ENCODE results near the gene PGAM1. TPM values are rescaled to one million over a fixed set of nuclear protein-coding genes. Genes with fewer than 3 reads are reported as not detected.
"Not testable (repeated sequence)": the region's sequence is repeated elsewhere in the genome, so short reads cannot be mapped to it uniquely, and the experiment has no call there.

The PGAM1 gene
- total RNA-seq, 1 donor from 2014 or later: 162 TPM

DNA sequence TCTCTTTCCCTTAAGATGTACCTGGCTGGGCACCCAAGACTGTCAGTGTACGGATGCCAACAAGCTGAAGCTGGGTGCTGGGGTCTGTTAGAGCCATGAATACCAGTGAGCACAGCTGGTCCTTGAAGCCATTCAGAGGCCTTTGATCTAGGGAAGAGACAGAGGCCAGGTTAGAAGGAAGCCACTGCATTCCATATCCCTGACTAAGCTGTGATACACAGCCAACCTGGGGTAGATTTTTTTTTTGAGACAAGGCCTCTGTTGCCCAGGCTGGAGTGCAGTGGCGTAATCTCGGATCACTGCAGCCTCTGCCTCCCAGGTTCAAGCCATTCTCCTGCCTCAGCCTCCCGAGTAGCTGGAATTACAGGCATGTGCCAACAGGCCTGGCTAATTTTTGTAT lies 40.8 kb downstream of the PGAM1 start:
- Mint-ChIP-seq H3K27ac (no peak overlapping the region), H3K36me3 (ENCODE audit: low read depth) (peaks cover 86% of the 10 kb centered on the region), H3K4me1 (no peaks in the 10 kb centered on the region), H3K9me3 (no peaks in the 10 kb centered on the region), H3K27me3 (no peaks in the 10 kb centered on the region), H3K4me3 (no peak overlapping the region)
- POLR2A ChIA-PET: no interaction called here
- CTCF ChIA-PET: interaction anchor here (1.2 to 3.0 kb wide), 2 partner anchors 85 to 86 kb away, joined by 4 to 19 read pairs; no protein-coding TSS in a partner anchor
- intact Hi-C loops (cut with micrococcal nuclease): no loop called here
- ATAC-seq (ENCODE audit: low read depth): no peak
- DNase-seq: no peak
- TF ChIP-seq, protein P1, sequence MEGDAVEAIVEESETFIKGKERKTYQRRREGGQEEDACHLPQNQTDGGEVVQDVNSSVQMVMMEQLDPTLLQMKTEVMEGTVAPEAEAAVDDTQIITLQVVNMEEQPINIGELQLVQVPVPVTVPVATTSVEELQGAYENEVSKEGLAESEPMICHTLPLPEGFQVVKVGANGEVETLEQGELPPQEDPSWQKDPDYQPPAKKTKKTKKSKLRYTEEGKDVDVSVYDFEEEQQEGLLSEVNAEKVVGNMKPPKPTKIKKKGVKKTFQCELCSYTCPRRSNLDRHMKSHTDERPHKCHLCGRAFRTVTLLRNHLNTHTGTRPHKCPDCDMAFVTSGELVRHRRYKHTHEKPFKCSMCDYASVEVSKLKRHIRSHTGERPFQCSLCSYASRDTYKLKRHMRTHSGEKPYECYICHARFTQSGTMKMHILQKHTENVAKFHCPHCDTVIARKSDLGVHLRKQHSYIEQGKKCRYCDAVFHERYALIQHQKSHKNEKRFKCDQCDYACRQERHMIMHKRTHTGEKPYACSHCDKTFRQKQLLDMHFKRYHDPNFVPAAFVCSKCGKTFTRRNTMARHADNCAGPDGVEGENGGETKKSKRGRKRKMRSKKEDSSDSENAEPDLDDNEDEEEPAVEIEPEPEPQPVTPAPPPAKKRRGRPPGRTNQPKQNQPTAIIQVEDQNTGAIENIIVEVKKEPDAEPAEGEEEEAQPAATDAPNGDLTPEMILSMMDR (IDR thresholded peaks at IDR 0.05): no peak

DNA sequence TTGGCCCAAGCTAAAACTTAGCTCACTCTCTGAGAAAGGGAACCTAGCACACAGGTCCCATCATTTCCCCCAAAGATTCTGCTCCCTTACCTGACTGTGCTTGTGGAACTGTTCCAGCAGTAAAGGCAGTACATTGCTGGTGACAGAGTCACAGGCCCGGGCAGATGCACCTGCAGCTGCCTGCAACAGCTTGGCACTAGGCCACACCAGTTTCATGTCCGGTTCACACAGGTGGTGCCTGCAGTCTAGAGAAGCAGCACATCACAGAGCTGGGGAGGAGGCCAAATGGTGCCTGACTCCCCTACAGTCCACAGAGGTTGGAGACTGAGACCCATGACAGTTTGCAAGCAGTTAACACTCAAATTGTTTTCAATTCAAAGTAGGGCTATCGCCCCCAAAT lies 42.2 kb downstream of the PGAM1 start:
- Mint-ChIP-seq H3K4me3 (no peak overlapping the region), H3K27me3 (no peaks in the 10 kb centered on the region), H3K36me3 (ENCODE audit: low read depth) (peaks cover 80% of the 10 kb centered on the region), H3K4me1 (no peaks in the 10 kb centered on the region), H3K9me3 (no peaks in the 10 kb centered on the region), H3K27ac (no peak overlapping the region)
- ChIA-PET CTCF (interaction anchor here (0.9 to 1.2 kb wide), 2 partner anchors 84 to 86 kb away, joined by 3 to 4 read pairs; no protein-coding TSS in a partner anchor), POLR2A (no interaction called here)
- intact Hi-C loops (cut with micrococcal nuclease): no loop called here
- no peak for ATAC-seq (ENCODE audit: low read depth)
- TF ChIP-seq, protein P1 (IDR thresholded peaks at IDR 0.05): no peak
- no peak for DNase-seq

DNA sequence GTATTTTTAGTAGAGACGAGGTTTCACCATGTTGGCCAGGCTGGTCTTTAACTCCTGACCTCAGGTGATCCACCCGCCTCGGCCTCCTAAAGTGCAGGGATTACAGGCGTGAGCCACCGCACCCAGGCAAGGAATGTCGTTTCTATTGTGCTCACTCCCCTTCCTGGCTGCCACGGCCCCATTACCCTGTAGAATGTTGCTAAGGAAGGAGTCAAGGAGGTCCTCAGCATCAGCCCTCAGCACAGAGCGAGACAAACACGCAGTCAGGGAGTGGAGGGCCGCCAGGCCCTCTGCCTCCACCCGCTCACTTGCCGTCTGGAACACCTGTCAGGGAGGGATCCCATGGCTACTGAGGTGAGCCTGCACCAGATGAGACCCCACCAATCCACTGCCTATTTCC lies 42.8 kb downstream of the PGAM1 start:
- CTCF ChIA-PET; H3K27ac Mint-ChIP-seq; H3K27me3 Mint-ChIP-seq; H3K4me1 Mint-ChIP-seq; H3K4me3 Mint-ChIP-seq; DNase-seq; H3K9me3 Mint-ChIP-seq; POLR2A ChIA-PET; intact Hi-C loops (cut with micrococcal nuclease); ATAC-seq (ENCODE audit: low read depth): not testable (repeated sequence)
- peaks cover 81% of the 10 kb centered on the region for H3K36me3 Mint-ChIP-seq (ENCODE audit: low read depth)

DNA sequence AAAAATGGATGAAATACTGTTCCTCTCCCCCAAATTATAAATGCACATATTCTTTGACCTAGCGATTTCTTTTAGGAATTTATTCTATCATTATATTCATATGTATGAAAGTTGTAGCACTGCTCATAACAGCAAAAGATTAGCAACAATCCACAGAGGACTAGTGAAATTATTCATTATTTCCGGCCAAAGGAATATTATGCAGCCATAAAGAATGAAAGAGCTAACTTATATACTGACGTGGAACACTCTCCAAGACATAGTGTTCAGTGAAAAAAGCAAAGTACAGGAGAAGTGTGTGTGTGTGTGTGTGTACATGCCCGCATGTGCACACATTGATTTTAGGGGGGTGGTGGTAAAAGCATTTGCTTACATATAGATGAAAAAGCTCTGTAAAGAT lies 48.9 kb downstream of the PGAM1 start:
- ATAC-seq (ENCODE audit: low read depth) (no peak), DNase-seq (no peak)
- Mint-ChIP-seq H3K27me3 (no peaks in the 10 kb centered on the region), H3K9me3 (peaks cover 3% of the 10 kb centered on the region), H3K27ac (no peak overlapping the region), H3K4me1 (no peaks in the 10 kb centered on the region), H3K4me3 (no peak overlapping the region), H3K36me3 (ENCODE audit: low read depth) (peaks cover 80% of the 10 kb centered on the region)
- POLR2A ChIA-PET: interaction anchor here (1.1 kb wide), 1 partner anchor 47 kb away, joined by 3 read pairs; no protein-coding TSS in a partner anchor
- TF ChIP-seq, protein P1 (IDR thresholded peaks at IDR 0.05): no peak
- CTCF ChIA-PET: no interaction called here
- intact Hi-C loops (cut with micrococcal nuclease): no loop called here

DNA sequence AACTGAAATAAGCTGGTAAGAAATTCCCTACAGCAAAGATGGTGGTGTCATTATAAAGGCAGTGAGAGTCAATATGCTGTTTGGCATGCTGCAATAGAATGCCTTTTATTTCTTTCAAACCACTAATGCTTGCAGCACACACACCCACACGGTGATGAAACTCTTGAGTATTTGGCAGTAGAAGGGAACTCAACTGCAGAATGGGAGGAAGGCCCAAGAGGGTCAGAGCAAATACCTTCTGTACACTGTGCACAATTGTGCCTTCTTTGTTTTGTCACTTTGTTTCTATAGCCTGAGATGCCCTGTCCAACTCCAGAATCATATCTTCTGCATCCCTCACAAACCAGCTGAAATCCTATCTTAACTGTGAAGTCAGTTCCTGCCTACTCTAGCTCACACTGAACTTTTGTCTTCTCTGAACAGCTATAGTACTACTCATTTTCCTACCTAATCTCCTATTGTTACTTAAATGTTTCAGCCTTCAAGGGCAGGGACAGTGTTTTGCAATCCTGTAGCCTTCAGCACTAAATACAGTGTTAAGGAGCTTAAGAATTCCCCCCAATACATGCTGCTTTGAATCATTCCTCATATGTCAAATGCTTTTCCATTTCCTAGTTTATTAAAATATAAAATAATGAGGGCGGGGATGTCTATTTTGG lies 50.1 kb downstream of the PGAM1 start:
- ChIA-PET POLR2A (no interaction called here), CTCF (no interaction called here)
- DNase-seq (no peak), ATAC-seq (ENCODE audit: low read depth) (no peak)
- Mint-ChIP-seq H3K27me3 (no peaks in the 10 kb centered on the region), H3K36me3 (ENCODE audit: low read depth) (peaks cover 82% of the 10 kb centered on the region), H3K27ac (no peak overlapping the region), H3K9me3 (peaks cover 3% of the 10 kb centered on the region), H3K4me1 (no peaks in the 10 kb centered on the region), H3K4me3 (no peak overlapping the region)
- intact Hi-C loops (cut with micrococcal nuclease): no loop called here
- TF ChIP-seq, protein P1 (IDR thresholded peaks at IDR 0.05): no peak

DNA sequence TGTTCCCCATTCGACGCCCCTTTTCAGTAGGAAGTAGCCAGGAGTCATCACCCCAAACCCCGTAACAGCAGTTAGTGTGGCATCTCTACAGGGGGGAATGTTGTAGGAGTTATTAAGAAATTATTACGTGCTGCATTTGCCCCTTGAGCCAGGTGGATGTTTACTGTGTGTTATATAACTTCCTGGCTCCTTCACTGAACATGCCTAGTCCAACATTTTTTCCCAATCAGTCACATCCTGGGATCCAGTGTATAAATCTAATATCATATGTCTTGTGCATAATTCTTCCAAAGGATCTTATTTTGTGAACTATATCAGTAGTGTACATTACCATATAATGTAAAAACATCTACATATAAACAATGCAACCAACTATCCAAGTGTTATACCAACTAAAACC lies 53.4 kb downstream of the PGAM1 start:
- H3K4me3 Mint-ChIP-seq; H3K9me3 Mint-ChIP-seq; H3K4me1 Mint-ChIP-seq; POLR2A ChIA-PET; CTCF ChIA-PET; ATAC-seq (ENCODE audit: low read depth); H3K27me3 Mint-ChIP-seq; H3K27ac Mint-ChIP-seq; intact Hi-C loops (cut with micrococcal nuclease); DNase-seq: not testable (repeated sequence)
- H3K36me3 Mint-ChIP-seq (ENCODE audit: low read depth): peaks cover 79% of the 10 kb centered on the region

All from activated B cell treated with CpG ODN at 0.5 μM for 24 hours (primary cell).